Thoracic aorta (tissue), 2 donors: ENCODE results near the gene CCDC38. TPM values are rescaled to one million over a fixed set of nuclear protein-coding genes. Genes with fewer than 3 reads are reported as not detected.
"Not testable (repeated sequence)": the region's sequence is repeated elsewhere in the genome, so short reads cannot be mapped to it uniquely, and the experiment has no call there.

ENCODE experiments used
- ATAC-seq: fragments of 150-250 bp; one replicate; pipeline ENCODE4 v1.8.0; 2017; ENCODE audit warnings: low read depth; ENCODE audit not compliant: insufficient number of reproducible peaks, low FRiP score
- DNase-seq: peaks from one replicate; pipeline ENCODE4 v3.0.0-alpha.2; 2020; ENCODE audit warnings: low spot score
- H3K27ac ChIP-seq, 2 donors: fragments of 200-600 bp; sonication (generic); 1 replicate in 1 of 2; 2 replicates in 1 of 2; pipeline ENCODE4 v1.5.1; 2016; ENCODE audit warnings: mild to moderate bottlenecking in 2 of 2, moderate library complexity in 2 of 2
- H3K27me3 ChIP-seq: fragments of 200-600 bp; sonication (generic); replicated peaks from 2 replicates; pipeline ENCODE4 v1.6.0; 2016; ENCODE audit warnings: mild to moderate bottlenecking; ENCODE audit not compliant: insufficient read depth
- H3K36me3 ChIP-seq: fragments of 200-600 bp; sonication (generic); one replicate; pipeline ENCODE4 v1.5.1; 2016
- H3K4me1 ChIP-seq, 2 donors: fragments of 200-600 bp; sonication (generic); 1 replicate in 1 of 2; 2 replicates in 1 of 2; pipeline versions ENCODE4 v1.5.1 to v1.6.0; 2016; ENCODE audit warnings: low read depth in 2 of 2, mild to moderate bottlenecking in 1 of 2; ENCODE audit not compliant: control insufficient read depth in 1 of 2
- H3K4me3 ChIP-seq: fragments of 200-600 bp; sonication (generic); 2 replicates; pipeline ENCODE4 v1.5.1; 2016; ENCODE audit warnings: mild to moderate bottlenecking
- H3K9me3 ChIP-seq: fragments of 200-600 bp; sonication (generic); 2 replicates; pipeline ENCODE4 v1.5.1; 2016
- CTCF ChIP-seq: fragments of 200-600 bp; sonication (generic); IDR thresholded peaks from one replicate; pipeline ENCODE4 v1.5.1; 2019; ENCODE audit warnings: antibody characterized with exemption
- total RNA-seq, 2 donors: library from RNA; depleted of rRNA; stranded (reverse); fragments of >200 nt; gene quantifications; one replicate each; pipeline versions ENCODE4 v1.1.0 to v1.2.3, GENCODE V29; 2016

CCDC38 gene
- total RNA-seq, 2 donors from 2014 or later, result not detected

- no peak overlapping the region for H3K4me3 ChIP-seq
- no peak overlapping the region for H3K27ac ChIP-seq
- no peaks in the 10 kb centered on the region for H3K9me3 ChIP-seq
- no peaks in the 10 kb centered on the region for H3K4me1 ChIP-seq
- DNase-seq (no peak), ATAC-seq (no peak)
- TF ChIP-seq CTCF, result no peak
- H3K36me3 ChIP-seq, result no peaks in the 10 kb centered on the region
- no peaks in the 10 kb centered on the region for H3K27me3 ChIP-seq
These were observed 30.5 kb upstream of the CCDC38 start for GRCh38 chr12:95972832-95973456.

GRCh38 chr12:95970905-95971304 lies 28.5 kb upstream of the CCDC38 start:
- Histone ChIP-seq H3K4me1 (no peaks in the 10 kb centered on the region), H3K9me3 (no peaks in the 10 kb centered on the region), H3K36me3 (no peaks in the 10 kb centered on the region), H3K27me3 (no peaks in the 10 kb centered on the region), H3K4me3 (no peak overlapping the region), H3K27ac (no peak overlapping the region)
- no peak for TF ChIP-seq CTCF
- ATAC-seq (no peak), DNase-seq (no peak)

- H3K4me1 ChIP-seq, H3K36me3 ChIP-seq, H3K27me3 ChIP-seq, DNase-seq, H3K9me3 ChIP-seq, H3K27ac ChIP-seq, ATAC-seq, H3K4me3 ChIP-seq: not testable (repeated sequence)
These were observed 26.7 kb upstream of the CCDC38 start for GRCh38 chr12:95969116-95969515.

GRCh38 chr12:95967301-95967700 lies 24.9 kb upstream of the CCDC38 start:
- H3K36me3 ChIP-seq, result no peaks in the 10 kb centered on the region
- no peaks in the 10 kb centered on the region for H3K27me3 ChIP-seq
- H3K9me3 ChIP-seq, result no peaks in the 10 kb centered on the region
- H3K4me1 ChIP-seq, result no peaks in the 10 kb centered on the region
- H3K27ac ChIP-seq, result no peak overlapping the region
- DNase-seq (no peak), ATAC-seq (no peak)
- no peak overlapping the region for H3K4me3 ChIP-seq
- TF ChIP-seq CTCF, result no peak

- H3K27ac ChIP-seq, result no peak overlapping the region
- no peaks in the 10 kb centered on the region for H3K36me3 ChIP-seq
- ATAC-seq, result no peak
- H3K9me3 ChIP-seq, result no peaks in the 10 kb centered on the region
- no peak overlapping the region for H3K4me3 ChIP-seq
- no peak for TF ChIP-seq CTCF
- no peaks in the 10 kb centered on the region for H3K4me1 ChIP-seq
- H3K27me3 ChIP-seq, result no peaks in the 10 kb centered on the region
- DNase-seq, result no peak
These were observed 24.0 kb upstream of the CCDC38 start for GRCh38 chr12:95966287-95966870.

GRCh38 chr12:95963096-95963495 lies 20.7 kb upstream of the CCDC38 start:
- DNase-seq (no peak), ATAC-seq (no peak)
- no peaks in the 10 kb centered on the region for H3K9me3 ChIP-seq
- H3K27ac ChIP-seq, result no peak overlapping the region
- H3K27me3 ChIP-seq, result no peaks in the 10 kb centered on the region
- no peaks in the 10 kb centered on the region for H3K4me1 ChIP-seq
- TF ChIP-seq CTCF, result no peak
- H3K4me3 ChIP-seq, result no peak overlapping the region
- no peaks in the 10 kb centered on the region for H3K36me3 ChIP-seq
